ENCODE measurements around the gene CCL1. TPM values are rescaled to one million over a fixed set of nuclear protein-coding genes. Genes with fewer than 3 reads are reported as not detected.

Gene CCL1
- total RNA-seq, 1 donor from 2014 or later: not detected

GRCh38 chr17:34321964-34322363 lies 41.1 kb downstream of the CCL1 start:
- no peak for DNase-seq (ENCODE audit: extremely low spot score, unreplicated experiment)
- Mint-ChIP-seq H3K4me1 (ENCODE audit: unreplicated experiment) (no peaks in the 10 kb centered on the region), H3K27ac (no peak overlapping the region), H3K36me3 (no peaks in the 10 kb centered on the region), H3K27me3 (peaks cover 3% of the 10 kb centered on the region), H3K9me3 (no peaks in the 10 kb centered on the region), H3K4me3 (no peak overlapping the region)
- TF ChIP-seq CTCF (conservative IDR thresholded peaks at IDR 0.05): no peak

- no peak within 1 kb of the TSS for H3K27ac Mint-ChIP-seq
- no peaks in the 10 kb centered on the region for H3K4me1 Mint-ChIP-seq (ENCODE audit: unreplicated experiment)
- H3K9me3 Mint-ChIP-seq: no peaks in the 10 kb centered on the region
- no peak for DNase-seq (ENCODE audit: extremely low spot score, unreplicated experiment)
- no peaks in the 10 kb centered on the region for H3K36me3 Mint-ChIP-seq
- H3K27me3 Mint-ChIP-seq: peaks cover 6% of the 10 kb centered on the region
- H3K4me3 Mint-ChIP-seq: no peak within 1 kb of the TSS
- TF ChIP-seq CTCF (conservative IDR thresholded peaks at IDR 0.05): no peak
Measured at GRCh38 chr17:34319039-34319483, 44.0 kb downstream of the CCL1 start, which contains the start of gene CCL8. TSS of gene CCL8 (plus strand) at chr17:34319435. CDS start at chr17:34319502, 67 bp downstream.

- no peaks in the 10 kb centered on the region for H3K9me3 Mint-ChIP-seq
- DNase-seq (ENCODE audit: extremely low spot score, unreplicated experiment): no peak
- no peak overlapping the region for H3K4me3 Mint-ChIP-seq
- peaks cover 9% of the 10 kb centered on the region for H3K27me3 Mint-ChIP-seq
- no peak overlapping the region for H3K27ac Mint-ChIP-seq
- no peak for TF ChIP-seq CTCF (conservative IDR thresholded peaks at IDR 0.05)
- H3K36me3 Mint-ChIP-seq: no peaks in the 10 kb centered on the region
- H3K4me1 Mint-ChIP-seq (ENCODE audit: unreplicated experiment): no peaks in the 10 kb centered on the region
Measured at GRCh38 chr17:34318474-34318873, 44.6 kb downstream of the CCL1 start.

GRCh38 chr17:34314279-34314678 lies 48.8 kb downstream of the CCL1 start:
- no peak overlapping the region for H3K4me3 Mint-ChIP-seq

GRCh38 chr17:34313164-34313563 lies 49.9 kb downstream of the CCL1 start:
- H3K4me1 Mint-ChIP-seq (ENCODE audit: unreplicated experiment): peaks cover 6% of the 10 kb centered on the region
- no peak overlapping the region for H3K27ac Mint-ChIP-seq
- H3K36me3 Mint-ChIP-seq: no peaks in the 10 kb centered on the region
- peaks cover 14% of the 10 kb centered on the region for H3K27me3 Mint-ChIP-seq
- no peak overlapping the region for H3K4me3 Mint-ChIP-seq
- DNase-seq (ENCODE audit: extremely low spot score, unreplicated experiment): no peak
- no peaks in the 10 kb centered on the region for H3K9me3 Mint-ChIP-seq
- no peak for TF ChIP-seq CTCF (conservative IDR thresholded peaks at IDR 0.05)

More at GRCh38 chr17:34314279-34314678, 48.8 kb downstream of the CCL1 start:
- no peak for TF ChIP-seq CTCF (conservative IDR thresholded peaks at IDR 0.05)
- Mint-ChIP-seq H3K9me3 (no peaks in the 10 kb centered on the region), H3K27me3 (peaks cover 14% of the 10 kb centered on the region), H3K4me1 (ENCODE audit: unreplicated experiment) (peaks cover 6% of the 10 kb centered on the region), H3K27ac (no peak overlapping the region), H3K36me3 (no peaks in the 10 kb centered on the region)
- DNase-seq (ENCODE audit: extremely low spot score, unreplicated experiment): no peak

- H3K9me3 Mint-ChIP-seq: no peaks in the 10 kb centered on the region
Measured at GRCh38 chr17:34312080-34312479, 51.0 kb downstream of the CCL1 start.

More at GRCh38 chr17:34312080-34312479, 51.0 kb downstream of the CCL1 start:
- no peak for DNase-seq (ENCODE audit: extremely low spot score, unreplicated experiment)
- no peak for TF ChIP-seq CTCF (conservative IDR thresholded peaks at IDR 0.05)
- peak overlapping the region; percentile 37 for H3K27ac Mint-ChIP-seq
- H3K36me3 Mint-ChIP-seq: no peaks in the 10 kb centered on the region
- H3K4me3 Mint-ChIP-seq: no peak overlapping the region
- peaks cover 14% of the 10 kb centered on the region for H3K27me3 Mint-ChIP-seq
- H3K4me1 Mint-ChIP-seq (ENCODE audit: unreplicated experiment): peaks cover 6% of the 10 kb centered on the region
